GM12892 (cell line): Measurements from ENCODE around the gene CXCL13.
"Not testable (repeated sequence)": the region's sequence is repeated elsewhere in the genome, so short reads cannot be mapped to it uniquely, and the experiment has no call there.

Experiments used
- DNase-seq: peaks from one replicate; pipeline ENCODE4 v3.0.0; 2011; ENCODE audit not compliant: insufficient read length
- FAIRE-seq: peaks from 2 replicates; lab custom pipeline; 2011; peaks lifted over from hg19 to GRCh38; lab: Jason Lieb, UNC
- POLR2A ChIP-seq: IDR thresholded peaks from 2 replicates; pipeline ENCODE4 v1.6.1; 2011; ENCODE audit warnings: low read depth, low read length, control low read depth
- POLR2AphosphoS5 ChIP-seq: IDR thresholded peaks from 2 replicates; pipeline ENCODE4 v1.6.1; 2011; ENCODE audit warnings: low read depth, low read length, control low read depth
- TAF1 ChIP-seq: IDR thresholded peaks from 2 replicates; pipeline ENCODE4 v1.6.1; 2011; ENCODE audit warnings: low read depth, mild to moderate bottlenecking, control low read depth, low read length, borderline replicate concordance

Gene CXCL13

GRCh38 chr4:77636902-77637301 is 31.3 kb downstream of the CXCL13 start:
- DNase-seq = no peak

DNA sequence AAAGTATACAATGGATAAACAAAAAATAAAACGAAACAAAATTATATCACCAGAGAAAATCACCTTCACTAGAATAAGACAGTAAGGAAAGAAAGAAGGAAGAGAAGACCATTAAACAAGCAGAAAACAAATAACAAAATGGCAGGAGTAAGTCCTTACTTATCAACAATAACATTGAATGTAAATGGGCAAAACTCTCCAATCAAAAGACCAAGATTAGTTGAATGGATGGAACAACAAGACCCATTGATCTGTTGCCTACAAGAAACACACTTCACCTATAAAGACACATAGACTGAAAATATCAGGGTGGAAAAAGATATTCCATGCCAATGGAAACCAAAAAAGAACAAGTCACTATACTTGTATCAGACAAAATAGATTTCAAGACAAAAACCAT is 38.4 kb downstream of the CXCL13 start:
- FAIRE-seq, DNase-seq: not testable (repeated sequence)

More at GRCh38 chr4:77636902-77637301, 31.3 kb downstream of the CXCL13 start:
- no peak for TF ChIP-seq POLR2AphosphoS5
- no peak for TF ChIP-seq POLR2A
- no peak for TF ChIP-seq TAF1
- no peak for FAIRE-seq

GRCh38 chr4:77650787-77651186 is 45.2 kb downstream of the CXCL13 start:
- no peak for FAIRE-seq
- DNase-seq = no peak

DNA sequence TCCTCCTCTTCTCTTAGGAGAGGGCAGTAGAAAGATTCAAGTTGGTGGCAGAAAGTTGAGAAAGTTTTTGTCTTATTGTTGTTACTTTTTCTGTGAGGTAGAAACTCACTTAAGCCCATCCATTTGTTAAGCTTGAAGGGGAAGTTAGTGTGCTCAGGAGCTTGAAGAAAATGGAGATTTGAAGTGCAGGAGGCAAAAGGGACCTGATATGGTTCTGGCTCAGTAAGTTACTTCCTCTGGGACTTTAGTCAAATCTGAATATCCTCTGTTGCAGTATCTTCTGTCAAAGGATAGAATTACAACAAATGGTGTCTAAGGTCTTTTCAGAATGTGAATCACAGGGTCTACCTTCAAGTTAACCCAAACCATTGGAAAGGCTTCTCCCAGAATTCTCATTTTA is 46.2 kb downstream of the CXCL13 start:
- FAIRE-seq (no peak), DNase-seq (no peak)
- no peak for TF ChIP-seq POLR2AphosphoS5
- TF ChIP-seq POLR2A = no peak
- TF ChIP-seq TAF1 = no peak

More at GRCh38 chr4:77650787-77651186, 45.2 kb downstream of the CXCL13 start:
- TF ChIP-seq POLR2AphosphoS5 = no peak
- no peak for TF ChIP-seq TAF1
- no peak for TF ChIP-seq POLR2A

- FAIRE-seq = no peak
- no peak for TF ChIP-seq TAF1
- no peak for TF ChIP-seq POLR2A
- TF ChIP-seq POLR2AphosphoS5 = no peak
- no peak for DNase-seq
These were observed 46.7 kb downstream of the CXCL13 start for GRCh38 chr4:77652237-77652897.

DNA sequence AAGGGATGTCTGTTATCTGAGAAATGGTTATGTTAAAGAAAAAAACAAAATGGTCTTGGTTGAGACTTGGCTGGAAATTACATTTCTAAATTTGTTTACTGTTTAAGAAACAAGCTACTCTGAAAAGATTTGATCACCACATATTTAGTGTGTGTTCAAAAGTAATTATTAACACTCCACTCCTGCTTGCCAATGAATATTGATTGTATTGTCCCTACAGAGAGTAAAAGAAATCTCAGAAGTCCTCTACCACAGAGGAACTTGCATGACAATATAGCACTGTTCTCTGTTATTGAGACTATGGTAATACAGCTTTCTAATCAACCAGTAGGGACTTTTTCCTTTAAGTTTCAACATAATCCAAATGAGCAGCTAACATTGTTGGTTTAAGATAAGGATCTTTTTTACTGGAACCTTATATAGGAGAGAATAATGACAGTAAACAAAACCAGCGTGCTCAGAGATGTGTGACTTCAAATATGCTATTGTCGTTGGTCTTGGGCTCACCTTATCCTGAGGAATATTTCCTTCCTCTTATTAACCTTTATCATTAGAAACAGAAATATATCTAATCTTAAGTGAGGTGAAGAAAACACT is 47.6 kb downstream of the CXCL13 start:
- DNase-seq (no peak), FAIRE-seq (no peak)
- TF ChIP-seq POLR2A (no peak), POLR2AphosphoS5 (no peak), TAF1 (no peak)

GRCh38 chr4:77660318-77660717 is 54.7 kb downstream of the CXCL13 start:
- FAIRE-seq, DNase-seq: not testable (repeated sequence)
